Mesendoderm (in vitro differentiated cells): Measurements from ENCODE around the gene LHX6.

ENCODE experiments used
- DNase-seq: peaks from one replicate; pipeline ENCODE4 v3.0.0; 2013
- H2AK5ac ChIP-seq: 2 replicates; pipeline ENCODE4 v1.6.1; 2013; ENCODE audit warnings: low read length, inconsistent platforms
- H2BK120ac ChIP-seq: 2 replicates; pipeline ENCODE4 v1.6.1; 2013; ENCODE audit warnings: low read depth, mild to moderate bottlenecking, low read length, moderate library complexity, mixed read lengths
- H2BK15ac ChIP-seq: replicated peaks from 2 replicates; pipeline ENCODE4 v1.6.1; 2013; ENCODE audit warnings: low read depth, mild to moderate bottlenecking, moderate library complexity
- H2BK5ac ChIP-seq: 2 replicates; pipeline ENCODE4 v1.6.1; 2013; ENCODE audit warnings: low read length, inconsistent platforms
- H3K18ac ChIP-seq: 2 replicates; pipeline ENCODE4 v1.6.1; 2013; ENCODE audit warnings: mild to moderate bottlenecking, low read length, mixed read lengths
- H3K23ac ChIP-seq: one replicate; pipeline ENCODE4 v1.6.1; 2013; ENCODE audit warnings: low read length
- H3K27ac ChIP-seq: 2 replicates; pipeline ENCODE4 v1.5.1; 2013; ENCODE audit warnings: low read depth, mild to moderate bottlenecking, inconsistent platforms, low read length, moderate library complexity
- H3K27me3 ChIP-seq: 2 replicates; pipeline ENCODE4 v1.6.1; 2013; ENCODE audit warnings: low read length, control low read depth, mild to moderate bottlenecking, inconsistent platforms; ENCODE audit not compliant: insufficient read depth, poor library complexity
- H3K36me3 ChIP-seq: 2 replicates; pipeline ENCODE4 v1.6.1; 2013; ENCODE audit warnings: low read length, inconsistent platforms; ENCODE audit not compliant: control insufficient read depth, insufficient read depth
- H3K4ac ChIP-seq: one replicate; pipeline ENCODE4 v1.6.1; 2013; ENCODE audit warnings: low read depth, mild to moderate bottlenecking, low read length, moderate library complexity
- H3K4me1 ChIP-seq: 2 replicates; pipeline ENCODE4 v1.6.1; 2013; ENCODE audit warnings: low read depth, low read length, inconsistent platforms; ENCODE audit not compliant: control insufficient read depth
- H3K4me2 ChIP-seq: 2 replicates; pipeline ENCODE4 v1.6.1; 2013; ENCODE audit warnings: low read length
- H3K4me3 ChIP-seq: 2 replicates; pipeline ENCODE4 v1.5.1; 2013; ENCODE audit warnings: mild to moderate bottlenecking, low read length
- H3K56ac ChIP-seq: one replicate; pipeline ENCODE4 v1.6.1; 2013; ENCODE audit warnings: low read length
- H3K79me1 ChIP-seq: 2 replicates; pipeline ENCODE4 v1.6.1; 2013; ENCODE audit warnings: low read length, inconsistent platforms
- H3K79me2 ChIP-seq: 2 replicates; pipeline ENCODE4 v1.6.1; 2013; ENCODE audit warnings: mild to moderate bottlenecking, low read length; ENCODE audit not compliant: control insufficient read depth, insufficient read depth
- H3K9ac ChIP-seq: 2 replicates; pipeline ENCODE4 v1.6.1; 2013; ENCODE audit warnings: low read length, inconsistent platforms
- H4K5ac ChIP-seq: one replicate; pipeline ENCODE4 v1.6.1; 2013; ENCODE audit warnings: low read length
- H4K8ac ChIP-seq: one replicate; pipeline ENCODE4 v1.6.1; 2013; ENCODE audit warnings: low read depth, mild to moderate bottlenecking, control low read depth, low read length, moderate library complexity
- WGBS: extraction: QIAGEN DNeasy Blood & Tissue Kit; methylation state at CpG from one replicate; pipeline ENCODE4 v1.1.7; 2013; ENCODE audit warnings: low lambda C conversion rate, missing lambda C conversion rate; ENCODE audit not compliant: insufficient coverage; ENCODE audit errors: extremely low coverage; 5-methylcytosine and 5-hydroxymethylcytosine counted together

Gene LHX6

GRCh38 chr9:122225312-122226141, 3.2 kb downstream of the LHX6 start:
- no peak overlapping the region for H3K4me3 ChIP-seq
- H2BK15ac ChIP-seq, result no peak overlapping the region
- H2BK5ac ChIP-seq, result no peak overlapping the region
- H3K79me1 ChIP-seq, result no peaks in the 10 kb centered on the region
- no peaks in the 10 kb centered on the region for H3K4me1 ChIP-seq
- no peak overlapping the region for H2AK5ac ChIP-seq
- H3K56ac ChIP-seq, result no peak overlapping the region
- no peak overlapping the region for H4K8ac ChIP-seq
- no peak for DNase-seq
- H3K36me3 ChIP-seq, result no peaks in the 10 kb centered on the region
- H3K18ac ChIP-seq, result no peak overlapping the region
- H3K27ac ChIP-seq, result no peak overlapping the region
- no peak overlapping the region for H3K4me2 ChIP-seq
- H3K79me2 ChIP-seq, result no peaks in the 10 kb centered on the region
- no peak overlapping the region for H2BK120ac ChIP-seq
- peak overlapping the region; percentile 66 for H3K23ac ChIP-seq
- no peak overlapping the region for H3K4ac ChIP-seq
- no peak overlapping the region for H3K9ac ChIP-seq
- no peak overlapping the region for H4K5ac ChIP-seq
- peaks cover 89% of the 10 kb centered on the region for H3K27me3 ChIP-seq
- no CpG with 5 or more reads among the region's 51 CpGs for WGBS

- no peak overlapping the region for H4K5ac ChIP-seq
- no peak overlapping the region for H4K8ac ChIP-seq
- no peak overlapping the region for H3K4me2 ChIP-seq
- H3K27me3 ChIP-seq, result peaks cover 91% of the 10 kb centered on the region
- no peak overlapping the region for H3K27ac ChIP-seq
- no peaks in the 10 kb centered on the region for H3K79me1 ChIP-seq
- no peaks in the 10 kb centered on the region for H3K4me1 ChIP-seq
- no peaks in the 10 kb centered on the region for H3K36me3 ChIP-seq
- no peak for DNase-seq
- no peak overlapping the region for H3K4me3 ChIP-seq
- no peak overlapping the region for H3K23ac ChIP-seq
- H3K18ac ChIP-seq, result no peak overlapping the region
- H3K4ac ChIP-seq, result no peak overlapping the region
- H2BK5ac ChIP-seq, result no peak overlapping the region
- H3K79me2 ChIP-seq, result no peaks in the 10 kb centered on the region
- H3K9ac ChIP-seq, result no peak overlapping the region
- no peak overlapping the region for H3K56ac ChIP-seq
- WGBS, result no CpG with 5 or more reads among the region's 5 CpGs
- H2BK15ac ChIP-seq, result no peak overlapping the region
- no peak overlapping the region for H2AK5ac ChIP-seq
- H2BK120ac ChIP-seq, result no peak overlapping the region
These were observed 5.3 kb downstream of the LHX6 start for GRCh38 chr9:122223435-122223834.

GRCh38 chr9:122222791-122223190, 6.0 kb downstream of the LHX6 start:
- no peak overlapping the region for H4K8ac ChIP-seq
- H2AK5ac ChIP-seq, result no peak overlapping the region
- no peak overlapping the region for H2BK5ac ChIP-seq
- H3K36me3 ChIP-seq, result no peaks in the 10 kb centered on the region
- H3K79me2 ChIP-seq, result no peaks in the 10 kb centered on the region
- H3K4me1 ChIP-seq, result no peaks in the 10 kb centered on the region
- no peak overlapping the region for H3K4ac ChIP-seq
- WGBS, result no CpG with 5 or more reads among the region's 5 CpGs
- no peak overlapping the region for H3K23ac ChIP-seq
- H2BK120ac ChIP-seq, result no peak overlapping the region
- no peak overlapping the region for H3K4me3 ChIP-seq
- no peak overlapping the region for H2BK15ac ChIP-seq
- no peaks in the 10 kb centered on the region for H3K79me1 ChIP-seq
- H3K4me2 ChIP-seq, result no peak overlapping the region
- no peak overlapping the region for H3K27ac ChIP-seq
- peaks cover 93% of the 10 kb centered on the region for H3K27me3 ChIP-seq
- no peak overlapping the region for H3K18ac ChIP-seq
- H3K56ac ChIP-seq, result no peak overlapping the region
- DNase-seq, result no peak
- no peak overlapping the region for H4K5ac ChIP-seq
- no peak overlapping the region for H3K9ac ChIP-seq

DNA sequence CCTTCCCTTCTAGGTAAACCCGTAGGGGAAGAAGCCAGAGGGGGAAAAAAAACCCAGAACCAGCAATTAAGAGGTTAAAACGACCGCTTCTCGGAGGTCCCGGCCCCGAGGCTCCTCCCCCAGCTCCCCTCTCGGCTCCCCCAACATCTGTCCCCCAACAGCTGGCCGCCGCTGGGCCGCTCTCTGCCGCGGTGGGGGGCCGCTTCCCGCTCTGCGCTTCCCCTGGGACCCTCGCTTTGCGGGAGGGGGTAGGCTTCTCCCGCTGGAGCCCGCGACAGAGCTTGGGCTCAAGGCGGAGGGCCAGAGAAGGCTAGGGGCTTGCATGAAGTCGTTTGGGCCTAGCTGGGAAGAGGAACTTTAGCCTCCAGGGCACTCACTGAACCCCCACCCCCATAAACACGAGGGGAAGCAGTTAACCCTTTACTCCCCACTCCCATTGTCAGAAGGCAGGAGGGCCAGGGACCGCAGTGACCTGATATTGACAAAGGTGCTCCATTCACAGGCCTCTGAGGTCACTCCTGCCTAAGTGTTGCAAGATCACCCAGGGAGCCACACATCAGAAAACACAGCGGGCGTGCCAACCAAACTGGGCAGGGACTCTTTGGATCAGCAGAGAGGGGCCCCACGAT, 7.5 kb downstream of the LHX6 start:
- DNase-seq, result peak; percentile 38
- Histone ChIP-seq H3K27ac (no peak overlapping the region), H3K4me1 (no peaks in the 10 kb centered on the region), H2BK15ac (no peak overlapping the region), H3K56ac (no peak overlapping the region), H3K18ac (no peak overlapping the region), H3K36me3 (no peaks in the 10 kb centered on the region), H3K4me2 (peak overlapping the region; percentile 33), H3K9ac (no peak overlapping the region), H3K27me3 (peaks cover 91% of the 10 kb centered on the region), H2BK5ac (no peak overlapping the region), H3K79me2 (no peaks in the 10 kb centered on the region), H2BK120ac (no peak overlapping the region), H3K79me1 (no peaks in the 10 kb centered on the region), H3K23ac (no peak overlapping the region), H3K4me3 (no peak overlapping the region), H2AK5ac (no peak overlapping the region), H4K8ac (no peak overlapping the region), H4K5ac (no peak overlapping the region), H3K4ac (no peak overlapping the region)
- no CpG with 5 or more reads among the region's 27 CpGs for WGBS

GRCh38 chr9:122220673-122221182, 8.0 kb downstream of the LHX6 start:
- no peak overlapping the region for H3K4me2 ChIP-seq
- no peak overlapping the region for H3K23ac ChIP-seq
- WGBS, result no CpG with 5 or more reads among the region's 18 CpGs
- H3K4me3 ChIP-seq, result no peak overlapping the region
- H3K18ac ChIP-seq, result no peak overlapping the region
- H4K5ac ChIP-seq, result no peak overlapping the region
- no peak overlapping the region for H2BK15ac ChIP-seq
- H3K4ac ChIP-seq, result no peak overlapping the region
- no peak overlapping the region for H4K8ac ChIP-seq
- H2AK5ac ChIP-seq, result no peak overlapping the region
- H3K79me1 ChIP-seq, result no peaks in the 10 kb centered on the region
- peak; percentile 13 for DNase-seq
- H2BK5ac ChIP-seq, result no peak overlapping the region
- H3K79me2 ChIP-seq, result no peaks in the 10 kb centered on the region
- peaks cover 91% of the 10 kb centered on the region for H3K27me3 ChIP-seq
- H3K9ac ChIP-seq, result no peak overlapping the region
- H3K56ac ChIP-seq, result no peak overlapping the region
- H2BK120ac ChIP-seq, result no peak overlapping the region
- no peak overlapping the region for H3K27ac ChIP-seq
- no peaks in the 10 kb centered on the region for H3K4me1 ChIP-seq
- H3K36me3 ChIP-seq, result no peaks in the 10 kb centered on the region
